Liver (tissue), 9 donors: Measurements from ENCODE around the gene C17orf78. TPM values are rescaled to one million over a fixed set of nuclear protein-coding genes. Genes with fewer than 3 reads are reported as not detected.

Experiments
- DNase-seq: peaks from one replicate; pipeline ENCODE4 v3.0.0-alpha.2; 2017; ENCODE audit warnings: low spot score
- H3K27ac ChIP-seq, 2 donors: one replicate each; pipeline ENCODE4 v1.7.0; 2013; ENCODE audit warnings: inconsistent platforms in 2 of 2, low read length in 2 of 2, control low read depth in 1 of 2, low read depth in 1 of 2, mild to moderate bottlenecking in 1 of 2
- H3K27me3 ChIP-seq, 4 donors: one replicate each; pipeline versions ENCODE4 v1.6.1 to v1.7.0; 2013; ENCODE audit warnings: low read length in 3 of 4, inconsistent platforms in 1 of 4, mild to moderate bottlenecking in 1 of 4, moderate library complexity in 1 of 4; ENCODE audit not compliant: control insufficient read depth in 4 of 4, insufficient read depth in 4 of 4
- H3K36me3 ChIP-seq, 4 donors: one replicate each; pipeline versions ENCODE4 v1.6.1 to v1.7.0; 2013; ENCODE audit warnings: low read length in 3 of 4, mild to moderate bottlenecking in 3 of 4, low read depth in 1 of 4, moderate library complexity in 1 of 4; ENCODE audit not compliant: control insufficient read depth in 4 of 4, insufficient read depth in 3 of 4
- H3K4me1 ChIP-seq, 4 donors: one replicate each; pipeline versions ENCODE4 v1.6.1 to v1.7.0; 2013; ENCODE audit warnings: low read length in 3 of 4, mild to moderate bottlenecking in 3 of 4, moderate library complexity in 1 of 4; ENCODE audit not compliant: control insufficient read depth in 4 of 4, insufficient read depth in 4 of 4
- H3K4me3 ChIP-seq, 3 donors: one replicate each; pipeline versions ENCODE4 v1.6.1 to v1.7.0; 2013; ENCODE audit warnings: low read length in 3 of 3, control low read depth in 1 of 3, low read depth in 1 of 3, mild to moderate bottlenecking in 1 of 3
- H3K9ac ChIP-seq, 2 donors: one replicate each; pipeline ENCODE4 v1.7.0; 2013; ENCODE audit warnings: low read length in 2 of 2, mild to moderate bottlenecking in 2 of 2, moderate library complexity in 2 of 2, control low read depth in 1 of 2, low read depth in 1 of 2
- H3K9me3 ChIP-seq, 4 donors: one replicate each; pipeline versions ENCODE4 v1.6.1 to v1.7.0; 2013; ENCODE audit warnings: low read length in 3 of 4; ENCODE audit not compliant: control insufficient read depth in 4 of 4
- EGR1 ChIP-seq, 2 donors: IDR thresholded peaks; 2 replicates each; pipeline ENCODE4 v1.6.1; 2016 to 2018; ENCODE audit warnings: antibody characterized with exemption in 2 of 2, low read depth in 2 of 2
- FOXA1 ChIP-seq: IDR thresholded peaks from 2 replicates; pipeline ENCODE4 v1.6.1; 2016; ENCODE audit warnings: antibody characterized with exemption
- FOXA2 ChIP-seq: IDR thresholded peaks from 2 replicates; pipeline ENCODE4 v1.6.1; 2016; ENCODE audit warnings: antibody characterized with exemption
- GABPA ChIP-seq, 2 donors: IDR thresholded peaks in 1 of 2; conservative IDR thresholded peaks in 1 of 2; 2 replicates each; pipeline ENCODE4 v1.6.1; 2016; ENCODE audit warnings: antibody characterized with exemption in 2 of 2, mild to moderate bottlenecking in 1 of 2, moderate library complexity in 1 of 2
- HNF4A ChIP-seq, 2 donors: conservative IDR thresholded peaks; 2 replicates each; pipeline ENCODE4 v1.6.1; 2016; ENCODE audit warnings: antibody characterized with exemption in 2 of 2, mild to moderate bottlenecking in 2 of 2
- HNF4G ChIP-seq: IDR thresholded peaks from 2 replicates; pipeline ENCODE4 v1.6.1; 2016; ENCODE audit warnings: antibody characterized with exemption
- JUND ChIP-seq, 2 donors: IDR thresholded peaks; 2 replicates each; pipeline ENCODE4 v1.6.1; 2016; ENCODE audit warnings: antibody characterized with exemption in 2 of 2
- NR2F2 ChIP-seq: IDR thresholded peaks from 2 replicates; pipeline ENCODE4 v1.6.1; 2016; ENCODE audit warnings: antibody characterized with exemption
- RXRA ChIP-seq, 2 donors: IDR thresholded peaks; 2 replicates each; pipeline ENCODE4 v1.6.1; 2017 to 2018; ENCODE audit warnings: antibody characterized with exemption in 2 of 2, mild to moderate bottlenecking in 1 of 2
- SP1 ChIP-seq: IDR thresholded peaks from 2 replicates; pipeline ENCODE4 v1.6.1; 2018; ENCODE audit warnings: antibody characterized with exemption, mild to moderate bottlenecking
- YY1 ChIP-seq: IDR thresholded peaks from 2 replicates; pipeline ENCODE4 v1.6.1; 2016; ENCODE audit warnings: antibody characterized with exemption, mild to moderate bottlenecking
- WGBS: extraction: QIAGEN DNeasy Blood & Tissue Kit; methylation state at CpG from one replicate; pipeline ENCODE4 v1.1.7; 2013; 5-methylcytosine and 5-hydroxymethylcytosine counted together
- polyA plus RNA-seq, 2 donors: library from polyadenylated mRNA; stranded (reverse) in 1 of 2; unstranded in 1 of 2; fragments of 200-250 nt in 1 of 2; fragments of >200 nt in 1 of 2; fragmentation: Nextera tagmentation in 1 of 2; extraction: Ambion mirVana in 1 of 2; gene quantifications; one replicate each; pipeline versions ENCODE4 v1.2.1 to v1.2.3, GENCODE V29; 2013 to 2015
- total RNA-seq, 2 donors: library from RNA; depleted of rRNA; stranded (reverse); fragments of >200 nt; gene quantifications; one replicate each; pipeline ENCODE4 v1.2.3, GENCODE V29; 2014
- TF ChIP-seq, protein P1 (sequence below): IDR thresholded peaks from 2 replicates; pipeline ENCODE4 v1.6.1; 2016; ENCODE audit warnings: antibody characterized with exemption
- TF ChIP-seq, protein P2 (sequence below): IDR thresholded peaks from 2 replicates; pipeline ENCODE4 v1.6.1; 2016; ENCODE audit warnings: antibody characterized with exemption, mild to moderate bottlenecking
- TF ChIP-seq, protein P3 (sequence below): fragments of 150-350 bp; IDR thresholded peaks from 2 replicates; pipeline ENCODE4 v1.5.1; 2017; ENCODE audit warnings: improper control_type of control experiment, low read depth, low read length; ENCODE audit not compliant: missing input control
- TF ChIP-seq, protein P4 (sequence below): IDR thresholded peaks from 2 replicates; pipeline ENCODE4 v1.6.1; 2016; ENCODE audit warnings: antibody characterized with exemption
- donor health status: healthy.
- donor health status: healthy.
- donor health status: healthy.
- donor health status: healthy.
- donor health status: healthy.

Gene C17orf78
- total RNA-seq (not detected), polyA plus RNA-seq (not detected)

DNA sequence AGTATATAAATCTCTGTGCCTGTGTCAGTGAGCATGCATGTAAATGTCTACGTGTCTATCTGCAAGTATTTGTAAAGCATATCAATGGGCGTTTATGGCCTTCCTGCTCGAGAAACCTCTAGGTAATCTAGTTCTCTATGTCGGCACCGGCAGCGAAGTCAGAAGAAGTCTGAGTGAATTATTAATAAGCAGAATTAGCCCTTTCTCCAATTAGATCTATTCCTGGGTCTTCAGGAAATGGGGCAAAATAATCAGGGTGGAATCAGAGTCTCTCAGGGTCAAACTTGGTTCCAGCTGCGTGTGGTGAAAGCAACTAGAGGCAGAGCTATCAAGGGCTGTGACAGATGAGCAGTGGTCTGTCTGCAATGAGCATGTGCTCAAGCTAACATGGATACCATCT is at the start of gene C17orf78:
Gene C17orf78, plus strand, starts transcription at position 280 of the 400 bp plus-strand sequence. Its CDS starts 108 bp downstream, at position 388.
- H3K27ac ChIP-seq, result no peak within 1 kb of the TSS
- DNase-seq, result no peak

DNA sequence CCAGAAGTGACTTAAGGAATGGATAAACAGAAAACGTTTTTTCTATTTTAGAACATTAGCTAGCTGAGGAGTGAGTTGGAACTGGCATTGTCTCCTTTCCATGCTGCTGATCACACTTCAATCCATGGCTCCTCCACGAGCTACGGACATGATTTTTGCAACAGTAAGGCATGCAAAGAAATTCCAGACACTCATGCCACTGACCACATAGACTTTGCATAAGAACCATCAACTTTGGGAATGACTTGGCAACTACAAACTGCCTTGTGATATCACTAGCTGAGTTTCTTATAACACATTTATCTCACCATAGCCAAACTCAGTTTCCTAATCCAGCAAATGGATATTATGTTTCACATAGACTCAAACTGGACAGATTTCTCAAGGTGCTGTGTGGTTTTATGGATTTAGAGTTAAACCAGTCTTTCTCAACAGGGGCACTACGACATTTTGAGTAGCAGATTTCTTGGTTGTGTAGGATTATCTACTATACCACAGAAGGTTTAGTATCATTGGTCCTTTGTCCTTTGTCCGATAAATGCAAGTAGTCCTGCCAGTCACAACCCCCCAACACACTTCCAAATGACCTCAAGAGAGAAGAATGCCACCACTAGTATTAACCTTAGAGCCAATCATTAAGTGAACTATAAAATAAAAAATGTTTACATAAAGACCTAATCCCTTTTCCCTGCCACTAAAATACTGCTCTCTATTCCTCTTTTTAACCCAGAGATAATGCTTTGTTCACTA is 48.3 kb upstream of the C17orf78 start:
- no peak overlapping the region for H3K27ac ChIP-seq
- no peaks in the 10 kb centered on the region for H3K9me3 ChIP-seq
- H3K4me1 ChIP-seq, result peaks cover 0 to 6% (median 2%) of the 10 kb centered on the region in 4 donors
- 89% methylated on average over 5 of the region's 5 CpGs for WGBS
- H3K36me3 ChIP-seq, result peaks cover 0 to 17% (median 9%) of the 10 kb centered on the region in 4 donors
- no peak overlapping the region for H3K4me3 ChIP-seq
- H3K9ac ChIP-seq, result no peak overlapping the region
- DNase-seq, result no peak
- no peaks in the 10 kb centered on the region for H3K27me3 ChIP-seq
- TF ChIP-seq NR2F2 (no peak), FOXA1 (no peak), YY1 (no peak), RXRA (IDR thresholded peaks at IDR 0.05) (no peak), JUND (IDR thresholded peaks at IDR 0.05) (no peak), SP1 (no peak)
- TF ChIP-seq, protein P1, sequence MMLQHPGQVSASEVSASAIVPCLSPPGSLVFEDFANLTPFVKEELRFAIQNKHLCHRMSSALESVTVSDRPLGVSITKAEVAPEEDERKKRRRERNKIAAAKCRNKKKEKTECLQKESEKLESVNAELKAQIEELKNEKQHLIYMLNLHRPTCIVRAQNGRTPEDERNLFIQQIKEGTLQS, result no peak
- TF ChIP-seq, protein P2, sequence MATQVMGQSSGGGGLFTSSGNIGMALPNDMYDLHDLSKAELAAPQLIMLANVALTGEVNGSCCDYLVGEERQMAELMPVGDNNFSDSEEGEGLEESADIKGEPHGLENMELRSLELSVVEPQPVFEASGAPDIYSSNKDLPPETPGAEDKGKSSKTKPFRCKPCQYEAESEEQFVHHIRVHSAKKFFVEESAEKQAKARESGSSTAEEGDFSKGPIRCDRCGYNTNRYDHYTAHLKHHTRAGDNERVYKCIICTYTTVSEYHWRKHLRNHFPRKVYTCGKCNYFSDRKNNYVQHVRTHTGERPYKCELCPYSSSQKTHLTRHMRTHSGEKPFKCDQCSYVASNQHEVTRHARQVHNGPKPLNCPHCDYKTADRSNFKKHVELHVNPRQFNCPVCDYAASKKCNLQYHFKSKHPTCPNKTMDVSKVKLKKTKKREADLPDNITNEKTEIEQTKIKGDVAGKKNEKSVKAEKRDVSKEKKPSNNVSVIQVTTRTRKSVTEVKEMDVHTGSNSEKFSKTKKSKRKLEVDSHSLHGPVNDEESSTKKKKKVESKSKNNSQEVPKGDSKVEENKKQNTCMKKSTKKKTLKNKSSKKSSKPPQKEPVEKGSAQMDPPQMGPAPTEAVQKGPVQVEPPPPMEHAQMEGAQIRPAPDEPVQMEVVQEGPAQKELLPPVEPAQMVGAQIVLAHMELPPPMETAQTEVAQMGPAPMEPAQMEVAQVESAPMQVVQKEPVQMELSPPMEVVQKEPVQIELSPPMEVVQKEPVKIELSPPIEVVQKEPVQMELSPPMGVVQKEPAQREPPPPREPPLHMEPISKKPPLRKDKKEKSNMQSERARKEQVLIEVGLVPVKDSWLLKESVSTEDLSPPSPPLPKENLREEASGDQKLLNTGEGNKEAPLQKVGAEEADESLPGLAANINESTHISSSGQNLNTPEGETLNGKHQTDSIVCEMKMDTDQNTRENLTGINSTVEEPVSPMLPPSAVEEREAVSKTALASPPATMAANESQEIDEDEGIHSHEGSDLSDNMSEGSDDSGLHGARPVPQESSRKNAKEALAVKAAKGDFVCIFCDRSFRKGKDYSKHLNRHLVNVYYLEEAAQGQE, result no peak
- TF ChIP-seq, protein P3, sequence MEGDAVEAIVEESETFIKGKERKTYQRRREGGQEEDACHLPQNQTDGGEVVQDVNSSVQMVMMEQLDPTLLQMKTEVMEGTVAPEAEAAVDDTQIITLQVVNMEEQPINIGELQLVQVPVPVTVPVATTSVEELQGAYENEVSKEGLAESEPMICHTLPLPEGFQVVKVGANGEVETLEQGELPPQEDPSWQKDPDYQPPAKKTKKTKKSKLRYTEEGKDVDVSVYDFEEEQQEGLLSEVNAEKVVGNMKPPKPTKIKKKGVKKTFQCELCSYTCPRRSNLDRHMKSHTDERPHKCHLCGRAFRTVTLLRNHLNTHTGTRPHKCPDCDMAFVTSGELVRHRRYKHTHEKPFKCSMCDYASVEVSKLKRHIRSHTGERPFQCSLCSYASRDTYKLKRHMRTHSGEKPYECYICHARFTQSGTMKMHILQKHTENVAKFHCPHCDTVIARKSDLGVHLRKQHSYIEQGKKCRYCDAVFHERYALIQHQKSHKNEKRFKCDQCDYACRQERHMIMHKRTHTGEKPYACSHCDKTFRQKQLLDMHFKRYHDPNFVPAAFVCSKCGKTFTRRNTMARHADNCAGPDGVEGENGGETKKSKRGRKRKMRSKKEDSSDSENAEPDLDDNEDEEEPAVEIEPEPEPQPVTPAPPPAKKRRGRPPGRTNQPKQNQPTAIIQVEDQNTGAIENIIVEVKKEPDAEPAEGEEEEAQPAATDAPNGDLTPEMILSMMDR, result no peak

More for the DNA sequence above, at the start of gene C17orf78:
- TF ChIP-seq EGR1 (IDR thresholded peaks at IDR 0.05; ENCODE audit: low read depth in 2 of 2) (no peak), YY1 (no peak), GABPA (IDR thresholded peaks at IDR 0.05 in 1 of 2, conservative IDR thresholded peaks at IDR 0.05 in 1 of 2) (no peak), FOXA1 (no peak), SP1 (no peak), NR2F2 (no peak), HNF4A (conservative IDR thresholded peaks at IDR 0.05) (no peak), JUND (IDR thresholded peaks at IDR 0.05) (no peak), HNF4G (no peak), FOXA2 (no peak)
- TF ChIP-seq, protein P3, result no peak
- TF ChIP-seq, protein P4, sequence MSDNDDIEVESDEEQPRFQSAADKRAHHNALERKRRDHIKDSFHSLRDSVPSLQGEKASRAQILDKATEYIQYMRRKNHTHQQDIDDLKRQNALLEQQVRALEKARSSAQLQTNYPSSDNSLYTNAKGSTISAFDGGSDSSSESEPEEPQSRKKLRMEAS, result no peak
- TF ChIP-seq, protein P2, result no peak
- TF ChIP-seq, protein P1, result no peak
- Histone ChIP-seq H3K4me3 (no peak within 1 kb of the TSS), H3K9me3 (no peaks in the 10 kb centered on the region), H3K27me3 (no peaks in the 10 kb centered on the region), H3K4me1 (no peaks in the 10 kb centered on the region), H3K36me3 (no peaks in the 10 kb centered on the region), H3K9ac (no peak within 1 kb of the TSS)
- 93% methylated on average over 7 of the region's 7 CpGs for WGBS
